HG02970 (cell line): ENCODE results near the gene PTTG2.
"Not testable (repeated sequence)": the region's sequence is repeated elsewhere in the genome, so short reads cannot be mapped to it uniquely, and the experiment has no call there.

Source experiments
- ATAC-seq: cut with Tn5 transposase; IDR thresholded peaks from one replicate; pipeline ENCODE4 v1.9.1; 2021; ENCODE audit warnings: mild to moderate bottlenecking, moderate library complexity, moderate number of reproducible peaks; ENCODE audit not compliant: unreplicated experiment, low FRiP score

PTTG2 gene

DNA sequence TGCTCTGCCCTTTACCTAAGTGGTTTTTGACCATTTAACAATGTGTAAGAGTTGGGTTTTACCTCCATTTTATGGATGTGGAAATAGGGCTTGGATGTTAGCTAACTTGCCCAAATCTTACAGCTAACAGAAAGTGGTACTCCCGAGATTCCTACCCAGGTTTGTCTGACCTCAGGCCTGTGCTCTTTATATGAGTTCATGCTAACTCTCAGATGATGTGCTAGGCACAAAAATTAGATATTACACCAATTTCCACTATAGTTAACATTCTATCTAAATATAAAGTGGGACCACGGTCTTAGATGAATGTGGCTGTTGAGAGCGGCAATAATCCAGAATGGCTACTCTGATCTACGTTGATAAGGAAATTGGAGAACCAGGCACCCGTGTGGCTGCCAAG, at the start of gene PTTG2:
PTTG2 (plus strand) TSS at position 301 of the 400 bp plus-strand sequence; CDS start at position 338, 37 bp downstream.
- no peak for ATAC-seq

DNA sequence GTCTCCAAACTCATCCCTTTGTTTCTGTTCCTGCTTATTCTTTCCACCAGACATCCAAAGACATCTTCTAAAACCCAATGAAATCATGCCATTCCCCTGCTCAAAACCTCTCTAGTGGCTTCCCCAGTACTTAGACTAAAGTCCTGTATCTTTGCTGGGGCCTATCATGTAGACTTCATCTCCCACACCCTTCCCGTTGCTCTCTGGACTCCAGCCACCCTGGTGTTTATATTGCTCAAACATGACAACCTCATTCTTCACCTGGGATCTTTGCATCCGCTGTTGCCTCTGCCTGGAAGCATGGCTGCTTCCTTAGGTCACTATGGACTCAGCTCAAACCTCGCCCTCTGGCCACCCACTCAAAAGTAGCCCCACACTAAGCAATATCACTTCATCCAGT, 45.7 kb upstream of the PTTG2 start:
- no peak for ATAC-seq

DNA sequence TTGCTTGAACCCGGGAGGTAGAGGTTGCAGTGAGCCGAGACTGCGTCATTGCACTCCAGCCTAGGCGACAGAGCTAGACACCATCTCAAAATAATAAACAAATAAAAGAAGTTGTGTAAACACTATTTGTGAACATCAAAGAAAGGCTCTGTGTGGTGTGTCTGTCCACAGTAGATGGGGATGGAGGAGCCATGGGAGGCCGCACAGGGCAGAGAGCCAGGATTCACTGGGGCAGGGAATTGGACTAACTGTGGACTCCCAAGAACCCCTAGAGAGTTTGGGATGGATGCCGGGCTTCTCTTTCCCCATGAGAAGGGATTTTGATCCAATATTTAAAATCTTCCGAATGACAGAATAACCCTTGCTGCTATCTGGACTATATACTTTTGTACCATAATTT, 42.8 kb upstream of the PTTG2 start:
- no peak for ATAC-seq

DNA sequence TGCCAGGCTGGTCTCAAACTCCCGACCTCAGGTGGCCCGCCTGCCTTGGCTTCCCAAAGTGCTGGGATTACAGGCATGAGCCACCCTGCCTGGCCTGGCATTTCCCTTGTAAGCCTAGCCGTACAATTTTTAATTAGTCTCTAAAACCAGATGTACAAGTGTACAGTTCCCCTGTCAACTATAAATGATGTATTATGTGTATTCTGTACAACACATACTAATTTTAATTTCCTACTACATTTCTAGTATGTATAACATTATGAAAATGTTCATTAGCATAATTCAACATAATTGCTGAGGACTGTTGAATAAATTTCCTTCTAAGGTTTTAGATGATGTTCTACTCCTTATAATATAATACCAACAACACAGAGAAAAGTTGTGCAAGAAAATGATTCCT, 41.5 kb upstream of the PTTG2 start:
- no peak for ATAC-seq

DNA sequence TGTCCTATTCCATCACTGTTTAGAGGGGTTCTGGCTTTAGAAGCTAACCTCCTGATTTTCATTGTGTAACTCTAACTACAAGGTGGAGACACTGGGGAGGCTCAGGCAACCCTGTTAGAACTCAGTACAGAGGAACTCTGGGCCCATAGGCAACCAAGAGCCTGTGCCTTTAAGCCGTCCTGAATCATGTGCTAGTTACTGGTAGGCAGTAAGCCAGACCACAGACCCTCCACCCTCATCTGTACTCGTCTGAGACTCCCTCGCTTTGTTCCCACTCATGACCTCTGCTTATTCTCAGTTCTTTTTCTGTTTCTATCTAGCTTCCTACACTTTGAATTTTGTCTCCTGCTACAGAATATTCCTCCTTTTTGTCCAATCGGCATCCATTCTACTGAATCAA, 37.9 kb upstream of the PTTG2 start:
- ATAC-seq = no peak

DNA sequence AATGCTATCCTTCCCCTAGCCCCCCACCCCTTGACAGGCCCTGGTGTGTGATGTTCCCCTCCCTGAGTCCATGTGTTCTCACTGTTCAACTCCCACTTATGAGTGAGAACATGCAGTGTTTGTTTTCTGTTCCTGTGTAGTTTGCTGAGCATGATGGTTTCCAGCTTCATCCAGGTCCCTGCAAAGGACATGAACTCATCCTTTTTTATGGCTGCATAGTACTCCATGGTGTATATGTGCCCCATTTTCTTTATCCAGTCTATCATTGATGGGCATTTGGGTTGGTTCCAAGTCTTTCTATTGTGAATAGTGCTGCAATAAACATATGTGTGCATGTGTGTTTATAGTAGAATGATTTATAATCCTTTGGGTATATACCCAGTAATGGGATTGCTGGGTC, 37.1 kb upstream of the PTTG2 start:
- ATAC-seq = not testable (repeated sequence)

DNA sequence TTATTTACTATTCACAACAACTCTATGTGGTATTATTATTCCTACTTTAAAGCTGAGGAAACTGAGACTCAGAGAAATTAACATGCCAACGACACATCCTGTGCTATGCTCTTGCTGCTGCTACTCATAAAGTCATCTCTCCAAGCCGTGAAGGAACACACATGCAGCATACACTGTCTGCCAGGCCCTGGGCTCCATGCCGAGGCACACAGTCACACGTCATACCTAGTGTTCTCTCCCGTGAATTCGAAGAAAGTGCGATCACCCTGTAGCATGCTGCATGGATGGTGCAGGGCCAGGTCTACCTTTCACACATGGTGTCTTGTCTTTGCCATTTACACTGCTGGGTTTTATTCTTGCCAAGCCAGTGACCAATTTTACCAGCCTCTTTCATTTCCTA, 35.3 kb upstream of the PTTG2 start:
- no peak for ATAC-seq

DNA sequence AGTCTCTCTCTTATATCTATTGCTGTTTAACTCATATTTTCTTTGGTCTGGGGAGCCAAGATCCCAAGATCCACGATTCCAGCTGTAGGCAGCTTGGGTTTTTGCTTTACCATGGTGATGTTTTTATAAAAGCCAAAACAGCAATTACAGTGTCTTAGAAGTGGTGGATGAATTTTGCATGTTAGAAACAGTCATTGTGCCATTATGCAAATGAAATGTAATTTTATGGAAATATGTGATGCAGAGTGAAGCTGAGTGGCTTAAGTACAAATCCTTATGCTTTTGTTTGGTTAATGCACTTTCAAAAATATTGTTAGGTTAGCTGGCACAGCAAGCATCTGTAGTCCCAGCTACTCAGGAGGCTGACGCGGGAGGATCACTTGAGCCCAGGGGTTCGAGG, 32.8 kb upstream of the PTTG2 start:
- ATAC-seq = no peak

DNA sequence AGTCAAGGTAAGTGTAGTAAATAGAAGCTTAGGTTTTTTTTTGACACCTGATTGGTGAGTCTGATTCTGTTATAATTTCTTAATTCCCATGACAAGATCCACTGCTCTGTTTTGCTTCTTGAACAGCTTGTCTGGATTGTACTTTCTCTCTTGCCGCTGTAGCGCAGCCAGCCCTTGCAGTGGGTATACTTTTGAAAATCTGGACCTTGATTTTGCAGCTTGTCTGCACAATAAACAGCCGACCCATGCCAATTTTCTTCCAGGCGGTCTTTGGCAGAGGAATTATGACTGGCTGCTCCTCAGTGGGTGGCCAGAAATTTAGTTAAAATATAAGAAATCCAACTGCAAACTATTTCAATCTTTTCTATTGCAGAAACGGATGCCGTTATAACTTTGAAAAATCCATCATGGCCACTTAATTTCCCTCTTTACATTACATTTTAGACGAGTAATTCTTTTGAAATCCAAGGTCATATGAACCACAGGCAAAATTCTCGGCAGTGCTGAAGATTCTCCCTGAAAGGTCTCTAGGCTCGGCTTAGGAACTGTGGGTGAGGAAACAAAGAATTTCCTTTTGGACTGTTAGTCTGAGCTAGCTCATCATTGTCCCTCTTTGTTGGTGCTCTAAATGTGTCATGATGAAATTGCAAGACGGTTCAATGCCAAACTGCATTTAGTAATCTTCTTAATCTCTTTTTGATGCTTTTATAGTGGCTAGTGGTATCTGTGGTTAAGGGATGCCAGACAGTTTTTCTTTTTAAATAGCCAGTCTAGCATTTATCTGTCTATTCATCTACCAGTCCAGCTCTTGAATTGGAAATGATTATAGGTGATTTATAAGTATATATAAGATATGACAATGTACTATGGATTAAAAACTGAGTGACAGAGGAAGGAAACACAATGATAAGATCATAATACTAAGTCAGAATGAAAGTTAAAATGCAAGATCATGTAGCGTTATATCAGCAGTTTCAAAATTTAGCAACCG, 31.5 kb upstream of the PTTG2 start:
- ATAC-seq = no peak

DNA sequence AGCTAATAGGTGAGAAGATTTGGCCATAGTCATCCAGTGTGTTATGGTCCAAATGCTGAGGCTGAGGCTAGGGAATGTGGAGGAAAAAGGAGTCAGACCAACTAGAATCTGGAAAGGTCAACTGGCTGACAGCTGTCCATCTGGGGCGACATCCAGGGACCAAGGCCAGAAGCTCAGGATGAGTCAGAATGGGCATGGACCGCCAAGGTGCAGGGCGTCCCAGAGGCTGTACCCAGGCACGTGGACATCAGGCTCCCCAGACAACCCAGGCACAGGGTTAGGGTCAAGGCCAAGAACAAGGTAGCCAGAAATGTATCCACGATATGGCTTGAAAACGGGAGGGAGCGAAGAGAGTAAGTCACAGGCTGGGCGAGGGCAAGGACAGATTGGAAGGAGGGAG, 26.1 kb upstream of the PTTG2 start:
- ATAC-seq = no peak

DNA sequence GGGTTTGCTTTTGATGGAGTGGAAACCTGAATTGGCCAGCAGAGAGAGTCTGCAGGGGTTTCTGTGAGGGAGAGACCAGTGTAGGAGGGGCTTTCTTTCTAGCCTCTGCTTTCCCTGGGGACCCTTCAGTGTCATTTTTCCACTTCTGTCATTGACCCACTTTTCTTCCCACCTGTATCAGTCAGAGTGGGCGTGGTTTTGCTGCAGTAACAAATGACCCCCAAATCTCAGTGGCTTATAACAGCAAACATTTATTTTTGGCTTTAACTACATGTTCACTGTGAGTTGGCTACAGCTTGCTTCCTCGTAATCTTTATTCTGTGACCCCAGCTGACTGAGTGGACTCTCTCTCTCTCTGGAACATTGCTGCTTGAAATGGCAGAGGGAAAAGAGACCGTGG, 25.6 kb upstream of the PTTG2 start:
- ATAC-seq = no peak

DNA sequence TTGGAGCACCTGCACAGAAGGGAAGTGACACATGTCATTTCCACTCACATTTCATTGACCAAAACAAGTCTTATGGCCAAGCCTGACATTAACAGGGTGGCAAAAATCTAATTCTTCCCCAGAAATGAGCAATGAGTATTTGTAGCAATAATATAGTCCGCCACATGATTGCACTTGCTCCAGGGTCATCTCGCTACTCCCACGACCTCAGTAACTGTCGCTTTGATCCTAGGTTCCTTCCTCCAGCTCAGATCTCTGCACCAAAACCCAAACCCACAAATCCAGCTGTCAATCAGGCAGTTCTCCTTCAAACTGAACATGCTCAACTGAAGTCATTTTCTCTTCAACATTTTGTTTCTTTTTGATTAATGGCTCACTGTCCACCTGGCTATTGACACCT, 25.2 kb upstream of the PTTG2 start:
- ATAC-seq = no peak

DNA sequence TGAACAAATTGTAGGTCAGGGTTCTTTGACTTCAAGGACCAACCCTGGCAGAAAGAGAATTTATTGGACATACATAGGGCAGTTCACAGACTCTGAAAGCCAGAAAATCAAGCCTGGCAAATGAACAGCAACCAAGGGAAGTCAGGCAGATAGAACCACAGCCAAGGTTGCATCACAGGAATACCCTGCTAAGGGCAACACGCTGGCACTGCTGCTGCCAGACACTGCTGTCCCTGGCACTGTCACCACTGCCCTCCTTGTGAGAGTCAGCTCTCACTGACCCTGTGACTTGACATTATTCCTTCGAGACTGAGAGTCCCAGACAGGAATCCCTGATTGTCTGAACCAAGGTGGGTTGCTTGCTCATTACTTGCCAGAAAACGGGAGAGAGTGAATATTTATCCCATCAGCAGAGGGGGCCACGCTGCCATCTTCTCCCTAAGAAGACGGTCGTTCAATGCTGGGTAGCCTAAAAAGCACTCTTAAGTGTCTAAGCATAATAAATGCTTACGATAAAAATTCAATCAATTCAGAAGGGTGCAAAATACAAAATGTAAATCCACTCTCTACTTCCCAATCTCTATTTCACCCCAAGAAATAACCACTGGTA, 23.2 kb upstream of the PTTG2 start:
- ATAC-seq = no peak

DNA sequence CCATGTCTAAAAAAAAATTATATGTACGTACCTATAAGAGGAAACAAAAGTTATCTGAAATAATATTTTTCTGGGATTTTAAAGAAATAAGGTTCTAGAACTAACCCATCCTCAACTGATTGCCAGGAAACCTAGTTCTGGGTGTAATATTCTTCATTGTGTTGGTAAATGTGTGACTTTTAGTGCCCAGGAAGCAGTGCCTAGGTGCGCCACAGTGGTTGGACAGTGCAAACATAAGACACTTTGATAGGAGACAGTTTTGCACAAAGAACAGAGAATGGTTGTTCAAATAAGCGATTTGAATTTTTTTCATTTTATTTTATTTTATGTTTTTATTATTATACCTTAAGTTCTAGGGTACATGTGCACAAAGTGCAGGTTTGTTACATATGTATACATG, 22.0 kb upstream of the PTTG2 start:
- no peak for ATAC-seq

DNA sequence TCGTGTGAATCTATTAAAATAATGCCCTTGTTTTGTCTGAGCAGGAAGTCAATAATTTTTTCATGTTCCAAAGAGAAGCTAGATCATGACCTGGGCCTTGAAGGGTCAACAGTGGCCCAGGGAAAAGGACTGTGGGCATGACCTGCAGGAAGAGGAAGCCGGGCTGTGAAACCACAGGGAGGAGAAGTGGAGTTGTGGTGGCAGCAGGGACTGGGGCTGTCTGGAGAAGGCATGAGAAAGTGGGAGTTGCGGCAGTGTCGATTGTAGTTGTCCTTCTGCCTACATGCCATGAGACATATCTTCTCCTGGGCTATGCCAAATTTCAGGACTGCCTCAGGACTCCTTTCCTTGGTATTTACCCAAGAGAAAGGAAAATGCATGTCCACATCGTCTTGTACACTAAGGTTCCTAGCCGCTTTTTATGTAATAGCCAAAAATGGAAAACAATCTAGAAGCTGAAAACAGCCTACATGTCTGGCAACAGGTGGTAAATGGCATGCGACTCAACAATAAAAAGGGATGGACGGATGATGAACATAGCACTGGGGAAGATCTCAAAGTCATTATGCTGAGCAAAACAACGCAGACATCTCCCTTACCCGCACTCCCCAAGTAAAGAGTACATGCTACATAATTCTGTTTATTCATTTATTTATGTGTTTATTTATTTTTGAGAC, 13.6 kb upstream of the PTTG2 start:
- ATAC-seq = no peak

DNA sequence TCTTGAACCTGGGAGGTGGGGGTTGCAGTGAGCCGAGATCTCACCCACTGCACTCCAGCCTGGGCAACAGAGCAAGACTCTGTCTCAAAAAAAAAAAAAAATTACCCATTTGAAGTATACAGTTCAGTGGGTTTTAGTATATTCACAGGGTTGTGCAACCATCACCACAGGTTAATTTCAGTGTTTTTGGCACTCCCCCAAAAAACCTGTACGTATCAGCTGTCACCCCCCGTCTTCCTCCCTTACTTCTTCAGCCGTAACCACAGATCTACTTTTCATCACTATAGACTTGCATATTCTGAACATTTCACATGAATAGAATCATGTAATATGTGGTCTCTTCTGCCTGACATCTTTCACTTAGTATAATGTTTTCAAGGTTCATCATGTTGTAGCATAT, 11.7 kb upstream of the PTTG2 start:
- no peak for ATAC-seq

DNA sequence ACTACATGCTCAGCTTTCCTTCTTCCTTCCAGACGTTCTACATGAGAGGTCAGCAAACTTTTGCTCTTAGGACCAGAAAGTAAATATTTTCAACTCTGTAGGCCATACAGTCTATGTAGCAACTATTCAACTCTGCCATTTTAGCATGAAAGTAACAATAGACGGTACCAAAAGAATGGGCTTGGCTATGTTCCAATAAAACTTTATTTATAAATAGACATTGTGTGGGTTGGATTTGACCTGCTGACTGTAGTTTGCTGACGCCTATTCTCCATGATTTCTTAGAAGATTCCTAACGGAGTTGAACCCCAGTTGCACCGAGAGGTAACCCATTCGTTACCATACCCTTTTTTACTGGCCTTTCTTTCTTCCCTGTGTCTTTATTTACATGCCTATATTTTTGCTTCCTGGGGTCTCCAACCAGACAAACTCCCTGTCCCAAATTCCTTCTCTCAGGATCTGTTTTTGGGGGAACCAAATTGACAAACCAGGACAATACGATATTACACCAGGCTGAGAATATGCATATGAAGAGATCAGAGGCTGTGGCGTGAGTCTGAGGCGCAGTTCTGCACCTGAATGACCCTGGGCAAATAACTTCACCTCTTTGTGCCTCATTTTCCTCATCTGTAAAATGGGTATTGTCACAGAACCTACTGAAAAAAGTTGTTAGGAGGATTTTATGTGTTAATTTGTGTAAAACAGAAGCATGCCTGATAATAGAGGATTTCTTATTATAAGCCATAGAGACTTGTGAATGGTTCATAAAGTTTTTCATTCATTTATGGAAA, 10.4 kb upstream of the PTTG2 start:
- ATAC-seq = no peak

DNA sequence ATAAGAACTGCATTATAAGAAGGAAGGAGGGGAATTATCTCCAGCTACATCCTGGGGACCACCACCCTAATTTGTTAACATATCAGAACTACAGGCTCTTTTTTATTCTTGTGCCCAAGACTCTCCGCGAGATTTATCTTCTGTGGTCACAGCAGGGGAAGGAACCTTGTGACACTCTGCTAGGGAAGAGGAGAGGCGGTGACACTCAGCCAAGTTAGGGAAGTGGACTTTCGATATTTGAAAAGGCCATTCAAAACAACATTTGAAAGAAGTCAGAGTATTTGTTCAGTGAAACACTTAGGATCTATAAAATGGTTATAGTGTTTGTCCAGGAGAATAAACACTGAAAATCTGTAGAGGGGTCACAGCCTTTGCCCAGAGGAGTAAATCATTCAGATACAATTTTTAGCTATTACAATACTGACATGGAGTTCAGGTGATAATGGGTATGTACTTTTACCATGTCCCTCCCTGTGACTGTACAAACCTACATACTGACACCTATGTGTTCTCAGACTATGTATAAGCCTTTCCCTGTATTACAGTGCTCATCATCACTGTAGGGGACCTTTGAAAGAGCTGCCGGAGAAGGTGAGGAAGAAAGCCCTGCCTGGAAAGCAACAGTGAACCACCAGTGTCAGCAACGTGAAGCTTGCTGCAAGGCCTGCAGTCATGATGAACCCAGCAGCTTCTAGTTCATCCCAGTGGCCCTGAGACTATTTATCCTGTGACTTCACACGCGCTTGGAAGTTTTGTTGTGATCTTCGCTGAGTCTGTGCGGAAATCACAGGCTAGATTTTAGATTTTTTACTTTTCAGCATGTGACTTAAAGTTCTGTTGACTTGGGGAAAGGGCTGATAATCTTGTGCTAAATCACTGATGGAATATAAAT, 8.5 kb upstream of the PTTG2 start:
- ATAC-seq = no peak

DNA sequence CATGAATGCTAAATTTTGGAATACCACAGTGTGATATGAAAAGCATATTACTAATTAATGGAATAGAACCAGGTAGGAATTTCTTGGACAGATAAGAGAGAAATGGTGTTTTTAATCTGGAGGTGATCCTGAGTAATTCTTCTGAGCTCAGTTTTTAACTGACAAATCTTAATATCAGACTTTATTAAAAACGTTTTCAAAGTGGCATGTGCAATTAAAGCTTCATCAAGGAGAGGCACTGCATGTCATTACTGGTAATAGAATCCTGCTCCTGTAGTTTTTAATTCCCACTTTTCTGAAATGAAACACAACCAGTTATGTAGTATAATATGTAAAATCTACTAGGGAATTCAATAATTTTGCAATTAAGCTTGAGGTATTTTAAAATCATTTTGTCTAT, 7.0 kb upstream of the PTTG2 start:
- ATAC-seq = no peak
